ENCODE measurements around the gene PCDHA1. TPM values are rescaled to one million over a fixed set of nuclear protein-coding genes. Genes with fewer than 3 reads are reported as not detected.

Gene PCDHA1
- total RNA-seq, 1 donor from 2014 or later, result not detected

- Mint-ChIP-seq H3K9me3 (ENCODE audit: low read depth) (no peaks in the 10 kb centered on the region), H3K36me3 (ENCODE audit: low read depth) (peaks cover 6% of the 10 kb centered on the region), H3K27me3 (ENCODE audit: low read depth) (no peaks in the 10 kb centered on the region), H3K4me3 (ENCODE audit: unreplicated experiment) (no peak overlapping the region), H3K27ac (ENCODE audit: unreplicated experiment) (peak overlapping the region; percentile 70), H3K4me1 (ENCODE audit: low read depth) (peaks cover 19% of the 10 kb centered on the region)
- DNase-seq (ENCODE audit: low spot score), result no peak
- TF ChIP-seq CTCF (IDR thresholded peaks at IDR 0.05), result no peak
These were observed 192.3 kb downstream of the PCDHA1 start for GRCh38 chr5:140978260-140978659.

GRCh38 chr5:140978983-140979382 lies 193.0 kb downstream of the PCDHA1 start:
- H3K9me3 Mint-ChIP-seq (ENCODE audit: low read depth), result no peaks in the 10 kb centered on the region
- peak overlapping the region; percentile 8 for H3K27ac Mint-ChIP-seq (ENCODE audit: unreplicated experiment)
- peaks cover 6% of the 10 kb centered on the region for H3K36me3 Mint-ChIP-seq (ENCODE audit: low read depth)

GRCh38 chr5:140982083-140982716 lies 196.3 kb downstream of the PCDHA1 start:
- Mint-ChIP-seq H3K27me3 (ENCODE audit: low read depth) (no peaks in the 10 kb centered on the region), H3K4me3 (ENCODE audit: unreplicated experiment) (no peak overlapping the region), H3K36me3 (ENCODE audit: low read depth) (peaks cover 6% of the 10 kb centered on the region), H3K9me3 (ENCODE audit: low read depth) (no peaks in the 10 kb centered on the region), H3K4me1 (ENCODE audit: low read depth) (peaks cover 30% of the 10 kb centered on the region), H3K27ac (ENCODE audit: unreplicated experiment) (no peak overlapping the region)
- no peak for DNase-seq (ENCODE audit: low spot score)
- no peak for TF ChIP-seq CTCF (IDR thresholded peaks at IDR 0.05)

More at GRCh38 chr5:140978983-140979382, 193.0 kb downstream of the PCDHA1 start:
- Mint-ChIP-seq H3K4me1 (ENCODE audit: low read depth) (peaks cover 19% of the 10 kb centered on the region), H3K4me3 (ENCODE audit: unreplicated experiment) (no peak overlapping the region), H3K27me3 (ENCODE audit: low read depth) (no peaks in the 10 kb centered on the region)
- DNase-seq (ENCODE audit: low spot score), result no peak
- no peak for TF ChIP-seq CTCF (IDR thresholded peaks at IDR 0.05)

- peak overlapping the region; percentile 20 for H3K4me3 Mint-ChIP-seq (ENCODE audit: unreplicated experiment)
- TF ChIP-seq CTCF (IDR thresholded peaks at IDR 0.05), result no peak
- DNase-seq (ENCODE audit: low spot score), result no peak
- peaks cover 32% of the 10 kb centered on the region for H3K4me1 Mint-ChIP-seq (ENCODE audit: low read depth)
- H3K9me3 Mint-ChIP-seq (ENCODE audit: low read depth), result no peaks in the 10 kb centered on the region
- H3K36me3 Mint-ChIP-seq (ENCODE audit: low read depth), result peaks cover 7% of the 10 kb centered on the region
- H3K27me3 Mint-ChIP-seq (ENCODE audit: low read depth), result no peaks in the 10 kb centered on the region
- H3K27ac Mint-ChIP-seq (ENCODE audit: unreplicated experiment), result peak overlapping the region; percentile 90
These were observed 200.2 kb downstream of the PCDHA1 start for GRCh38 chr5:140986117-140986521.

- Mint-ChIP-seq H3K9me3 (ENCODE audit: low read depth) (no peaks in the 10 kb centered on the region), H3K36me3 (ENCODE audit: low read depth) (peaks cover 1% of the 10 kb centered on the region), H3K4me1 (ENCODE audit: low read depth) (peaks cover 40% of the 10 kb centered on the region), H3K4me3 (ENCODE audit: unreplicated experiment) (no peak overlapping the region), H3K27me3 (ENCODE audit: low read depth) (no peaks in the 10 kb centered on the region), H3K27ac (ENCODE audit: unreplicated experiment) (no peak overlapping the region)
- DNase-seq (ENCODE audit: low spot score), result no peak
- TF ChIP-seq CTCF (IDR thresholded peaks at IDR 0.05), result no peak
These were observed 202.2 kb downstream of the PCDHA1 start for GRCh38 chr5:140988100-140988499.
